ENCODE measurements around the gene FMNL2. TPM values are rescaled to one million over a fixed set of nuclear protein-coding genes. Genes with fewer than 3 reads are reported as not detected.

Gene FMNL2
- total and polyA plus RNA-seq, 4 donors = 18.8 to 81.4 (median 38.4) TPM

DNA sequence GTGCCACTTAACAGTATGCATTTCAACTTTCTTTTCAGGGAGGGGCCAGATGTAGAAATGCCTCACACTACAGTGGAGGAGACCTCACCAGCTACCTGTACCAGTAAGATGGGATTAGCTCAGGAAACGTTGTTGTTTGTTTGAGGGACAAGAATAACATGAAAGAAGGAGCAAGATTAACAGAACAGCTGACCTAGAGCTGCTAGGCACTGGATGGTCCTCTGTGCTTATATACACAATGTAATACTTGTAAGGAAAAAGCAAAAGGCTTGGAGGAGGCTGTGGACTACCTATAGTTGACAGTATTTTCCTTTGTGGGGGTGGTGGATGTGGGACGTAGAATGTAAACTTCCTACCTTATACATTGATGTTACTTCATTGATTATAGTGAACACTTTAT, 154.4 kb downstream of the FMNL2 start:
- WGBS, 2 donors = 62 to 84% methylated on average over 2 of the region's 2 CpGs
- H3K36me3 ChIP-seq (ENCODE audit: control insufficient read depth in 4 of 4, insufficient read depth in 4 of 4, low read length in 4 of 4) = no peaks in the 10 kb centered on the region
- no peaks in the 10 kb centered on the region for H3K27me3 ChIP-seq (ENCODE audit: control insufficient read depth in 3 of 3, insufficient read depth in 3 of 3, low read length in 2 of 3)
- H3K4me3 ChIP-seq = no peak overlapping the region
- H3K9me3 ChIP-seq (ENCODE audit: control insufficient read depth in 4 of 4, insufficient read depth in 3 of 4, low read length in 3 of 4) = no peaks in the 10 kb centered on the region
- no peak for ATAC-seq (ENCODE audit: insufficient read depth, low FRiP score)
- TF ChIP-seq, protein P1, sequence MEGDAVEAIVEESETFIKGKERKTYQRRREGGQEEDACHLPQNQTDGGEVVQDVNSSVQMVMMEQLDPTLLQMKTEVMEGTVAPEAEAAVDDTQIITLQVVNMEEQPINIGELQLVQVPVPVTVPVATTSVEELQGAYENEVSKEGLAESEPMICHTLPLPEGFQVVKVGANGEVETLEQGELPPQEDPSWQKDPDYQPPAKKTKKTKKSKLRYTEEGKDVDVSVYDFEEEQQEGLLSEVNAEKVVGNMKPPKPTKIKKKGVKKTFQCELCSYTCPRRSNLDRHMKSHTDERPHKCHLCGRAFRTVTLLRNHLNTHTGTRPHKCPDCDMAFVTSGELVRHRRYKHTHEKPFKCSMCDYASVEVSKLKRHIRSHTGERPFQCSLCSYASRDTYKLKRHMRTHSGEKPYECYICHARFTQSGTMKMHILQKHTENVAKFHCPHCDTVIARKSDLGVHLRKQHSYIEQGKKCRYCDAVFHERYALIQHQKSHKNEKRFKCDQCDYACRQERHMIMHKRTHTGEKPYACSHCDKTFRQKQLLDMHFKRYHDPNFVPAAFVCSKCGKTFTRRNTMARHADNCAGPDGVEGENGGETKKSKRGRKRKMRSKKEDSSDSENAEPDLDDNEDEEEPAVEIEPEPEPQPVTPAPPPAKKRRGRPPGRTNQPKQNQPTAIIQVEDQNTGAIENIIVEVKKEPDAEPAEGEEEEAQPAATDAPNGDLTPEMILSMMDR (IDR thresholded peaks at IDR 0.05; ENCODE audit: control extremely low read depth, extremely low read depth) = no peak
- H3K9ac ChIP-seq (ENCODE audit: insufficient read depth in 1 of 2, low read length in 2 of 2) = no peak overlapping the region
- DNase-seq = no peak
- no peak overlapping the region for H3K27ac ChIP-seq (ENCODE audit: low read depth in 1 of 2, low read length in 1 of 2)
- H3K4me1 ChIP-seq (ENCODE audit: control insufficient read depth in 5 of 5, insufficient read depth in 5 of 5, low read length in 5 of 5) = peaks cover 7 to 53% (median 16%) of the 10 kb centered on the region in 5 donors

DNA sequence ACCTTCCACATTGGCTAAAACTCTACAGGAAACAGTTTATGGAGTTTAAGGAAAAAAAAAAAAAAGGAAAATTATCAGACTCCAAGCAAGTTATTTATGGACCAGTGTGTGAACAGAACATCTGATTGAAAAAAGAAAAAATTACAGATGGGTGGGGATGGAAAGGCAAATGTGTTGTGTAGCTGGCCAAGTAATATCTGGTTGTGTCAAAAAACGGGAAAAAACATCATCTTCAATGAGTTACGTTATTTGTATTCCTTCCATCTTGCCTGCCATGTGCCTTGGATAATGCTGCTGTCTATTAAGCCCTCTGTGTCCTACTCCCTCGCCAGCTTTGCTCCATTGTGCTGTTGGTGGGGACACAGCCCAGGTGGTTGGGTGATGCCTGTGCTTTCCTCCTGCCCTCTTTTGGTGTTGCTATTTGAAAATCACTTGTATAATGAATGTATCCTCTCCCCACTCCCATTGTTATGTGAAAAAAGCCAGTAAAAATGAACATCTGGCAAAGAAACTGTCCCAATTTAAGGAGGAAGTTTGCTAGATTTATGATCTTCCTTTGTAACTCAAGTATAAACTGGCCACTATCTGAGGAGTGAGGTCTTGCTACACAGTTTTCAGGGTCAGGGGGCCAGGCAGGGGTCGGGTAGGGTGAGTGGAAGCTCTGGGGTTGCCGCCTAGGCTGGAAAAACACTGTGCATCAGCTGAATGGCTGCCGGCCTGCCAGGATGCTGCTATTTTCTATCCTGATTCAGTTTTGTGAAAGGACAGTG, 155.9 kb downstream of the FMNL2 start:
- DNase-seq = peak in 2 of 3 donors; percentile 35 to 47
- H3K36me3 ChIP-seq (ENCODE audit: control insufficient read depth in 4 of 4, insufficient read depth in 4 of 4, low read length in 4 of 4) = no peaks in the 10 kb centered on the region
- H3K9ac ChIP-seq (ENCODE audit: insufficient read depth in 1 of 2, low read length in 2 of 2) = no peak overlapping the region
- no peaks in the 10 kb centered on the region for H3K9me3 ChIP-seq (ENCODE audit: control insufficient read depth in 4 of 4, insufficient read depth in 3 of 4, low read length in 3 of 4)
- WGBS, 2 donors = 57 to 58% methylated on average over 6 of the region's 6 CpGs
- H3K27me3 ChIP-seq (ENCODE audit: control insufficient read depth in 3 of 3, insufficient read depth in 3 of 3, low read length in 2 of 3) = no peaks in the 10 kb centered on the region
- no peak for ATAC-seq (ENCODE audit: insufficient read depth, low FRiP score)
- peaks cover 9 to 51% (median 16%) of the 10 kb centered on the region in 5 donors for H3K4me1 ChIP-seq (ENCODE audit: control insufficient read depth in 5 of 5, insufficient read depth in 5 of 5, low read length in 5 of 5)
- no peak overlapping the region for H3K4me3 ChIP-seq
- TF ChIP-seq, protein P1 (IDR thresholded peaks at IDR 0.05; ENCODE audit: control extremely low read depth, extremely low read depth) = no peak
- peak overlapping the region; percentile 22 to 71 for H3K27ac ChIP-seq (ENCODE audit: low read depth in 1 of 2, low read length in 1 of 2)

DNA sequence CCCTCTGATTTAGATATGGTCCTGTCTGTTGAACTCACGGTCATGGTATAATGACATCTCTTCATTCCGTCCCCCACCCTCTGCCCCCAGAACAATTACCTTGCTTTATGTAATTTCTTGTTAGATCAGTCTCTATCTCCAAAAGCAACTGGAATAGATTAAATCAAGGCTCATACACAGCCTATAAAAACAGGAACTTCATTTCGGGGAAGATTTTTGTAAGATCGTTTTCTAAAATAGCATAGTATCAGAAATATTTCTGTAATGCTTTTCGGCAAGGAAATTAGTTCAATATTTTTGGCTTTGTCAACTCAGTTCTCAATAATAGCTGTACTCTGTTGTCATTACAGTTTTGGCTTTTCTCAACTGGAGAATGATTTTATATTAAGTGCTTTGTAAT, 157.2 kb downstream of the FMNL2 start:
- ATAC-seq (ENCODE audit: insufficient read depth, low FRiP score) (peak; percentile 6), DNase-seq (no peak)
- Histone ChIP-seq H3K9me3 (ENCODE audit: control insufficient read depth in 4 of 4, insufficient read depth in 3 of 4, low read length in 3 of 4) (no peaks in the 10 kb centered on the region), H3K36me3 (ENCODE audit: control insufficient read depth in 4 of 4, insufficient read depth in 4 of 4, low read length in 4 of 4) (no peaks in the 10 kb centered on the region), H3K27me3 (ENCODE audit: control insufficient read depth in 3 of 3, insufficient read depth in 3 of 3, low read length in 2 of 3) (no peaks in the 10 kb centered on the region), H3K9ac (ENCODE audit: insufficient read depth in 1 of 2, low read length in 2 of 2) (no peak overlapping the region), H3K4me3 (no peak overlapping the region), H3K27ac (ENCODE audit: low read depth in 1 of 2, low read length in 1 of 2) (no peak overlapping the region), H3K4me1 (ENCODE audit: control insufficient read depth in 5 of 5, insufficient read depth in 5 of 5, low read length in 5 of 5) (peaks cover 9 to 40% (median 16%) of the 10 kb centered on the region in 5 donors)
- WGBS, 2 donors = 36 to 64% methylated on average over 5 of the region's 5 CpGs
- TF ChIP-seq, protein P1 (IDR thresholded peaks at IDR 0.05; ENCODE audit: control extremely low read depth, extremely low read depth) = no peak
